GM21390 (cell line): ENCODE results near the gene PRR19.
"Not testable (repeated sequence)": the region's sequence is repeated elsewhere in the genome, so short reads cannot be mapped to it uniquely, and the experiment has no call there.

Source experiments
- ATAC-seq: cut with Tn5 transposase; IDR thresholded peaks from one replicate; pipeline ENCODE4 v1.9.1; 2021; ENCODE audit not compliant: unreplicated experiment

PRR19 gene

DNA sequence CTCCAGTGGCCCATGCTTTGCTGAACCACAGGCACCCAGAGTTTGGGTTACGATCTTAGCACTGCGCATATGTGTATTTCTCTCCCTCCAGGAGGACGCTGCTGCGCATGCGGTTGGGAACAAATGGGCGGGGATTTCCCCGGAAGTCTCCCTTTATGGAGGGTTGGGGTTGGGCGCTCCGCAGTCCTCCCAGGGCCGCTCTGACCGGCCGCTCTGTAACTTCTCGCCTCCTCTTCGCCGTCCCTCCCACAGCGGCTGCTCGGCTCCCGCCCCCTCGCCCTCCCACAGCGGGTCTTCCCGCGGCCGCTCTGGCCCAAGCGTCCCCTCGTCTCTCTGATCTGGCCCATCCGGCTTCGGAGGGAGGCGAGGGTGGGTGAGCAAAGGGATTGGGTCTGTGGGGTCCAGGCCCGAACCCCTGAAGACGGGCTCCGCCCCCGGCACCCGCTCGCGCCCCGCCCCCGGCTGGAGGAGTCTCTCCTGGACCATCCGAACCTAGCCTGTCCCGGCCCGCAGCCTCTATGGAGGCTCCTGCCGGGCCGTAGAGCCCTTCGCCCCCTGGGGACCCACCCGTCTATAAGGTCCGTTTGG is 23.5 kb downstream of the PRR19 start, which contains the start of gene MEGF8:
MEGF8 (plus strand) TSS at position 328 of the 588 bp plus-strand sequence. CDS start 609 bp downstream, outside the sequence.
- peak; percentile 87 for ATAC-seq

- ATAC-seq: peak; percentile 6
These were observed 24.2 kb downstream of the PRR19 start for GRCh38 chr19:42325896-42326771.

- no peak for ATAC-seq
These were observed 25.0 kb downstream of the PRR19 start for GRCh38 chr19:42326969-42327368.

DNA sequence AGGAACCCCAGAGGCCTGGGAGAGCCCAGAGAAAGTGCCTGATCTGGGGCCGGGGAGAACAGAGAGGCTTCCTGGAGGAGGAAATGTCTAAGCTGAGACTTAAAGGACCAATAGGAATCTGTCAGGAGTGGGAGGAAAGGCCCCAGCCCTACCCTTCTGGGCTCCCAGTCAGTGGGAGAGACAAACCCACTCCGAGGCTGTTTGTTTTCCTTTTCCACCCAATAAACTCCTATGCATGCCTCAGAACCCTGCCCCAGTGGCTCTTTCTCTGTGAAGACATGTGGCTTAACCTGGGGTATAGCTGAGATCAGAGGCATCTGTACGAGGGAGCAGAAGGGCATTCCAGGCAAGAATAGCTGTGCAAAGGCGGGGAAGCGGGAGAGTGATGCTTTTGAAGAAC is 25.4 kb downstream of the PRR19 start:
- no peak for ATAC-seq

- ATAC-seq: no peak
These were observed 26.2 kb downstream of the PRR19 start for GRCh38 chr19:42328106-42328505.

- no peak for ATAC-seq
These were observed 26.9 kb downstream of the PRR19 start for GRCh38 chr19:42328854-42329253.

GRCh38 chr19:42330241-42330711 is 28.3 kb downstream of the PRR19 start:
- no peak for ATAC-seq

DNA sequence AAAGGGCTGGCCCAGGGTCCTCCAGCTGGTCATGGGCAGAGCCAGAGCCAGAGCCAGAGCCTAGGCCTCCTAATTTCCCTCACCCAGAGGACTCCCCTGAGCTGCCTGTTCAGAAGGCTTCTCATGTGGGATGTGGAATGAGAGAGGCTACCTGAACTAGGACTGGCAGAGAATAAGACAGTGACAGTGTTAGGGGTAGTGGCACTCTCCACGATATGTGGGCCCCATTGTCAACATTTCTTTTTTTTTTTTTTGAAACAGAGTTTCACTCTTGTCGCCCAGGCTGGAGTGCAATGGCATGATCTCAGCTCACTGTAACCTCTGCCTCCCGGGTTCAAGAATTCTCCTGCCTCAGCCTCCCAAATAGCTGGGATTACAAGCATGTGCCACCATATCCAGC is 29.4 kb downstream of the PRR19 start:
- not testable (repeated sequence) for ATAC-seq

- no peak for ATAC-seq
These were observed 30.1 kb downstream of the PRR19 start for GRCh38 chr19:42332059-42332458.

GRCh38 chr19:42333018-42333417 is 31.1 kb downstream of the PRR19 start:
- no peak for ATAC-seq

DNA sequence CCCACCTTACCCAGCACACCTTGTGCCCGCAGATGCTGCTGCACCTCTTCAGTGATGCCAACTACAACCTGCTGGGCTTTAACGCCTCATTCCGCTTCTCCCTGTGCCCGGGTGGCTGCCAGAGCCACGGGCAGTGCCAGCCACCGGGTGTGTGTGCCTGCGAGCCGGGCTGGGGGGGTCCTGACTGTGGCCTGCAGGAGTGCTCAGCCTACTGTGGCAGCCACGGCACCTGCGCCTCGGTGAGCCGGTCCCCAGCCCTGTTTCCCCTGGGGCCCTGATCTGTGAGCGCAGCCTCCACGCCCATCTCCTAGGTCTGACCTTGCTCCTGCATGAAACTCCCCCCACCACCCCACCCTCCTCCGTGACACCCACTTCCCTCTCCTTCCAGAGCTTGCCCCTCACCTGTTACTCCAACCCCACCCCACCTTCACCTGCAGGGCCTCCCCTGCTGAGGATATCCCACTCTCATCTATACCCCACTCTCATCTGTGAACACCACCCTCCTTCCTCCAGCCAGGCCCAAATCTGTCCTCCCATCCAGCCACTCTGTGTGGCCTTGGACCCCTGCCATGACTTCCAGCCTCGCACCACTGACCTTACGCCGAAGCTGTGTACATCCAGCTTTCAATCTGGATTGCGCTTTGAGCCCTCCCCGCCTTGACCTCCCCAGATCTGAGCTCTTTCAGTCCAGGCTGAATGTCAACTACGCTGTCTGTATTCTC is 32.2 kb downstream of the PRR19 start:
- ATAC-seq: no peak

DNA sequence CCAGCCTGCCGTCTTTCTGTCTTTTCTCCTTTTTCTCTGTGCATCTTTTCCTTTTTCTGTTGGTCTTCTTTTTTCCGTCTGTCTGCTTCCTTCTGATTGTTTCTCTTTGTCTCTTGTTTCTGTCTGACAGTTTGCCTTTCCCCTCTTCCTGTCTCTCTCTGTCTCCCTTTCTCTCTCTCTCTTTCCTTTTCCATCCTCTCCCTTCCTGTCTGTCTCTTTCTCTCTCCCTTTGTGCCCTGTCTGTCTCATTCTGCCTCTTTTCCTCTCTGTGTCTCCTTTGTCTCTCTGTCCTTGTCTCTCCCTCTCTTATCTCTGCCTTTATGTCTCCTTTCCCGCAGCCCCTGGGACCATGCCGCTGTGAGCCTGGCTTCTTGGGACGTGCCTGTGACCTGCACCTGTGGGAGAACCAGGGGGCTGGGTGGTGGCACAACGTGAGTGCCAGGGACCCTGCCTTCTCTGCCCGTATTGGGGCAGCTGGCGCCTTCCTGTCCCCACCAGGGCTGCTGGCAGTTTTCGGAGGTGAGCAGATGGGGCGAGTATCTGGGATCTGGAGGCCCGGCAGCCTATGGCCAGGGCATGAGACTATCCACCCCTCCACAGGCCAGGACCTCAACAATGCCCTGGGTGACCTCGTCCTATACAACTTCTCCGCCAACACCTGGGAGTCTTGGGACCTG is 32.9 kb downstream of the PRR19 start:
- no peak for ATAC-seq

DNA sequence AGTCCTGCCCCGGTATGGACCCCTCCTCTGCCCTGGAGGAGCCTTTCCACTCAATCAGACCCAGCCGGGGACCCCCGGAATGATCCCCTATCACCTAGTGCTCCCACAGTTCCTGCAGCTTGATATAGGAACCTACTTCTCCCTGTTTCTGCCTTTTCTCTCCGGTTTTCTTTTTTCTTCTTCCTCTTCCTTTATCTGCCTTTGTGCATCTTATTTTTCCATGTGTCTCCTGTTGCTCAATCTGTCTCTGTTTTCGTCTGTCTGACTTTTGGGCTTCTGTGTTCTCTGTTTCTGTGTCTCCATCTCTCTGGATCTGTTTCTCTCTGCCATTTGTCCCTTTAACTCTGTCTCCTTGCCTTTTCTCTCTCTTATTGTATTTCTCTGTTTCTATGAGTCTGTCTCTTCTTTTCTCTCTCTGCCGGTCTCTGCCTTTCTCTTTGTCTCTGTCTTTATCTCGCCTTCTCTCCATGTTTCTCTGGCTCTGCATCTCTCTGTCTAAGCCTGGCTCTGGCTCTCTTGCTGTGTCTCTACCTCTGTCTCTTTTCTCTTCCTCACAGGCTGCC is 33.5 kb downstream of the PRR19 start:
- no peak for ATAC-seq

- ATAC-seq: no peak
These were observed 34.0 kb downstream of the PRR19 start for GRCh38 chr19:42335971-42336370.

DNA sequence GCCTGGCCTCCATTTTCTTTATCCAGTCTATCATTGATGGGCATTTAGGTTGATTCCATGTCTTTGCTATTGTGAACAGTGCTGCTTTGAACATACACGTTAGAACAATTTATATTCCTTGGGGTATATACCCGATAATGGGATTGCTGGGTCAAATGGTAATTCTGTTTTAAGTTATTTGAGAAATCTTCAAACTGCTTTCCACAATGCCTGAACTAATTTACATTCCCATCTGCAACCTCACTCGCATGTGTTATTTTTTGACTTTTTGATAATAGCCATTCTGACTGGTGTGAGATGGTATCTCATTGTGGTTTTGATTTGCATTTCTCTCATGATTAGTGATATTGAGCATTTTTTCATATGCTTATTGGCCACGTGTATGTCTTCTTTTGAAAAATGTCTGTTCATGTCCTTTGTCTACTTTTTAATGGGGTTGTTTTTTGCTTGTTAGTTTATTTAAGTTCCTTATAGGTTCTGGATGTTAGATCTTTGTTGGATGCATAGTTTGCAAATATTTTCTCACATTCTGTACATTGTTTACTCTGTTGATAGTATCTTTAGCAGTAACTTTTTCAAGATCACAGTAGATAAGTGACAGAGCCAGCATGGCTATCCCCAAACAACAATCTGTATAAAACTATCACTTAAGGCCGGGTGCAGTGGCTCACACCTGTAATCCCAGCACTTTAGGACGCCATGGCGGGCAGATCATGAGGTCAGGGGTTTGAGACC is 37.4 kb downstream of the PRR19 start:
- not testable (repeated sequence) for ATAC-seq

DNA sequence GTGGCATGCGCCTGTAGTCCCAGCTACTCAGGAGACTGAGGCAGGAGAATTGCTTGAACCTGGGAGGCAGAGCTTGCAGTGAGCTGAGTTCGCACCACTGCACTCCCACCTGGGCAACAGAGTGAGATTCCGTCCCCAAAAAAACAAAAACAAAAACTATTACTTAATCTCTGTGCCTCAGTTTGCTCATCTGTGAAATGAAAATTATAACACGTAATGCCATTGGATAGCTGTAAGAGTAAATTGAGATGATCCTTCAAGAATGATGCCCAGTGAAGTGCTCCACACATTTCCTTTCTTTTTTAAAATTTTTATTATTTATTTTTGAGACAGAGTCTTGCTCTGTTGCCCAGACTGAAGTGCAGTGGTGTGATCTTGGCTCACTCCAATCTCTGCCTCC is 38.0 kb downstream of the PRR19 start:
- not testable (repeated sequence) for ATAC-seq

GRCh38 chr19:42343344-42344110 is 41.6 kb downstream of the PRR19 start:
- ATAC-seq: no peak

GRCh38 chr19:42344336-42344893 is 42.5 kb downstream of the PRR19 start:
- ATAC-seq: no peak
